ENCODE data around the gene VPS13D. TPM values are rescaled to one million over a fixed set of nuclear protein-coding genes. Genes with fewer than 3 reads are reported as not detected.
"Not testable (repeated sequence)": the region's sequence is repeated elsewhere in the genome, so short reads cannot be mapped to it uniquely, and the experiment has no call there.

VPS13D gene
- polyA plus RNA-seq, 3 donors from 2014 or later, result 4.2 to 9.9 (median 6.6) TPM

- H3K27ac Mint-ChIP-seq; H3K4me3 Mint-ChIP-seq; H3K27me3 Mint-ChIP-seq (ENCODE audit: low read depth in 3 of 3); H3K4me1 Mint-ChIP-seq; DNase-seq: not testable (repeated sequence)
- H3K36me3 Mint-ChIP-seq, result peaks cover 43 to 68% (median 62%) of the 10 kb centered on the region in 3 donors
- H3K9me3 Mint-ChIP-seq, result peaks cover 5 to 12% (median 9%) of the 10 kb centered on the region in 6 donors
These were observed 160.5 kb downstream of the VPS13D start for GRCh38 chr1:12390296-12390695.

GRCh38 chr1:12397462-12398450, 167.9 kb downstream of the VPS13D start:
- no peak for DNase-seq
- Mint-ChIP-seq H3K9me3 (no peaks in the 10 kb centered on the region), H3K27ac (peak overlapping the region in 5 of 6 donors; percentile 6 to 56 (median 19)), H3K36me3 (peaks cover 4 to 36% (median 27%) of the 10 kb centered on the region in 3 donors), H3K4me3 (peak overlapping the region in 1 of 5 donors; percentile 5), H3K4me1 (peaks cover 16 to 18% of the 10 kb centered on the region in 2 donors), H3K27me3 (ENCODE audit: low read depth in 3 of 3) (no peaks in the 10 kb centered on the region)

GRCh38 chr1:12398479-12398878, 168.6 kb downstream of the VPS13D start:
- Mint-ChIP-seq H3K36me3 (peaks cover 9 to 40% (median 30%) of the 10 kb centered on the region in 3 donors), H3K27me3 (ENCODE audit: low read depth in 3 of 3) (no peaks in the 10 kb centered on the region), H3K27ac (peak overlapping the region in 2 of 6 donors; percentile 6 to 12), H3K4me3 (no peak overlapping the region), H3K9me3 (no peaks in the 10 kb centered on the region), H3K4me1 (peaks cover 16 to 18% of the 10 kb centered on the region in 2 donors)
- DNase-seq, result no peak

- H3K4me1 Mint-ChIP-seq, result peaks cover 16 to 18% of the 10 kb centered on the region in 2 donors
- peaks cover 23 to 47% (median 37%) of the 10 kb centered on the region in 3 donors for H3K36me3 Mint-ChIP-seq
- no peak overlapping the region for H3K27ac Mint-ChIP-seq
- no peaks in the 10 kb centered on the region for H3K27me3 Mint-ChIP-seq (ENCODE audit: low read depth in 3 of 3)
- no peak overlapping the region for H3K4me3 Mint-ChIP-seq
- DNase-seq, result no peak
- no peaks in the 10 kb centered on the region for H3K9me3 Mint-ChIP-seq
These were observed 170.3 kb downstream of the VPS13D start for GRCh38 chr1:12400027-12400693.

- peaks cover 23 to 50% (median 37%) of the 10 kb centered on the region in 3 donors for H3K36me3 Mint-ChIP-seq
- no peak overlapping the region for H3K4me3 Mint-ChIP-seq
- H3K27ac Mint-ChIP-seq, result no peak overlapping the region
- peaks cover 17 to 20% of the 10 kb centered on the region in 2 donors for H3K4me1 Mint-ChIP-seq
- no peak for DNase-seq
- no peaks in the 10 kb centered on the region for H3K9me3 Mint-ChIP-seq
- H3K27me3 Mint-ChIP-seq (ENCODE audit: low read depth in 3 of 3), result no peaks in the 10 kb centered on the region
These were observed 172.4 kb downstream of the VPS13D start for GRCh38 chr1:12402159-12402673.

DNA sequence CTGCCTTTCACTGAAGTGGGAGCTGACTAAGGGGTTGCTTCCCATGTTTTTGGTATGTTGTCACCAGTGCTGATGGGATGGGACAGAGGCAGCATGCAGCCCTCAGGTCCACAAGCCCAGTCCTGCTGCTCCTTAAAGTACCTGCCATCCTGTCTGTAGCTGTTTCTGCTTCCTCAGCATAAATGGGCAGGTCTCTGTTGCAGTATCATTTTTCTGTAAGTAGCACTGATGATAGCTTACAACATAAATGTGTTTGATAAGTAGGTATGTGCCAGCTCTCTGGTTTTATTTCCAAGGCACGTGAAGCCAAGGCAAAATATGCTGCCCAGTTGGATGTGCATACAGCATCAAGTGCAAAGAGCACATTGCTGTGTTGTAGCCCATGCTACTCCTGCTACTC, 173.0 kb downstream of the VPS13D start:
- DNase-seq, result no peak
- no peak overlapping the region for H3K27ac Mint-ChIP-seq
- H3K36me3 Mint-ChIP-seq, result peaks cover 23 to 47% (median 33%) of the 10 kb centered on the region in 3 donors
- H3K4me3 Mint-ChIP-seq, result no peak overlapping the region
- H3K4me1 Mint-ChIP-seq, result peaks cover 15 to 20% of the 10 kb centered on the region in 2 donors
- no peaks in the 10 kb centered on the region for H3K9me3 Mint-ChIP-seq
- H3K27me3 Mint-ChIP-seq (ENCODE audit: low read depth in 3 of 3), result no peaks in the 10 kb centered on the region

DNA sequence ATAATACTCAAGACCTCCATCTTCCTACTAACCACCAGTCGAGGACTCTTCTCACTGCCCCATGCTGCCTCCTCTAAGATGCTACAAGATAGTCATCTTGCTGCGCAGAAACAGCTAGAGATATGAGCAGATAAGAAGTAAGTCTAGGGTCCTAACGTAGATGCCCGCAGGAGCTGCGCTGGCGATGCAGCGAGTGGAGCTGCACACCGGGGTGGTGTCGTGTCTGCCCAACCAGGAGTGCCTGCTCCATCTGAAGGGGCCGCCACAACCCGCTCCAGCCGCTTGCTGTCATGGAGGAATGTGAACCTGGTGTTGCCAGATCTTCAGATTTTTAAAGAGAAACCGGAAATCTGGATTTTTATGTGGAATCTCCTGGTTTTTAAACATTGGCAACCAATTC, 175.1 kb downstream of the VPS13D start:
- Mint-ChIP-seq H3K4me3 (no peak overlapping the region), H3K27ac (no peak overlapping the region), H3K4me1 (peaks cover 7 to 16% of the 10 kb centered on the region in 2 donors)

GRCh38 chr1:12405325-12406210, 175.7 kb downstream of the VPS13D start:
- peaks cover 6 to 16% of the 10 kb centered on the region in 2 donors for H3K4me1 Mint-ChIP-seq
- no peak for DNase-seq
- peaks cover 0 to 9% (median 2%) of the 10 kb centered on the region in 6 donors for H3K9me3 Mint-ChIP-seq
- no peak overlapping the region for H3K4me3 Mint-ChIP-seq
- peaks cover 33 to 54% (median 34%) of the 10 kb centered on the region in 3 donors for H3K36me3 Mint-ChIP-seq
- H3K27ac Mint-ChIP-seq, result peak overlapping the region in 1 of 6 donors; percentile 26
- no peaks in the 10 kb centered on the region for H3K27me3 Mint-ChIP-seq (ENCODE audit: low read depth in 3 of 3)

More for the DNA sequence above, 175.1 kb downstream of the VPS13D start:
- Mint-ChIP-seq H3K9me3 (peaks cover 0 to 5% (median 0%) of the 10 kb centered on the region in 6 donors), H3K27me3 (ENCODE audit: low read depth in 3 of 3) (no peaks in the 10 kb centered on the region), H3K36me3 (peaks cover 28 to 55% (median 33%) of the 10 kb centered on the region in 3 donors)
- no peak for DNase-seq

DNA sequence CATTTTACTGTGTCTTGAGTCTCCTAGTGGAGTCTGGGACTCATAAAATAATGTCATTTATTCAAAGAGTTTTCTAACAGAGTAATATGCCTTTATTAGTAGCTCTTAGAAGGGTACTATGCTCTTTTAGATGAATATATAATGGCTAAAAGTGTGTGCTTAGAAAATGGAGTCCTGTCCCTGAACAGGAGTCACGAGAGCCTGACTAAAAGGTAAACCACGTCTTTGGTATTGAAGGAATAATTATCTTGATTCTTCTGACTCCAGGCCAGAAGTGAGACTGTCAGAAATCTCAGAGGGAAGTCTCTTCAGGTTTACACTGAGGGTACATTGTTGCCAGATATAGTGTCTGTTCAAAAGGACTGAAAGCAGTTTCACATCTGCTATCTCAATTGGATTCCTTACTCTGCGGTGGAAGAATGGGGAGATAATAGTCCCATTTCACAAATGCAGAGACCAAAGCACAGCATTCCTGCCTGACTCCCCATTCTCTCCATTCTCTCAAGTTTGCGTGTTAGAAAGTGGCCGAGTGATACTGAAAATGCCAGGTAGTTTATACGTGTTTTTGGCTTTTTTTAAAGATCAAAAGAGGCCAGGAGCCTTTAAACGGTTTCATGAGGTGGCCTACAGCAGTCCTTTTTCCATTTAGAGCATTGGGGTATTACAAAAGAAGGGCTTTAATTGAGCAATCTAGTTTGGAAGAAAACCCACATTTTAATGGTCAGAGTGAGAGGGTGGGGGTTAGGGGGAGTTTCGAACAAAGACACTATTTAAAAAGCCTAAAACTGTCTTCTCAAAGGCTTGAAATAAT, 176.6 kb downstream of the VPS13D start:
- peaks cover 6 to 16% of the 10 kb centered on the region in 2 donors for H3K4me1 Mint-ChIP-seq
- H3K27ac Mint-ChIP-seq, result peak overlapping the region in 1 of 6 donors; percentile 26

DNA sequence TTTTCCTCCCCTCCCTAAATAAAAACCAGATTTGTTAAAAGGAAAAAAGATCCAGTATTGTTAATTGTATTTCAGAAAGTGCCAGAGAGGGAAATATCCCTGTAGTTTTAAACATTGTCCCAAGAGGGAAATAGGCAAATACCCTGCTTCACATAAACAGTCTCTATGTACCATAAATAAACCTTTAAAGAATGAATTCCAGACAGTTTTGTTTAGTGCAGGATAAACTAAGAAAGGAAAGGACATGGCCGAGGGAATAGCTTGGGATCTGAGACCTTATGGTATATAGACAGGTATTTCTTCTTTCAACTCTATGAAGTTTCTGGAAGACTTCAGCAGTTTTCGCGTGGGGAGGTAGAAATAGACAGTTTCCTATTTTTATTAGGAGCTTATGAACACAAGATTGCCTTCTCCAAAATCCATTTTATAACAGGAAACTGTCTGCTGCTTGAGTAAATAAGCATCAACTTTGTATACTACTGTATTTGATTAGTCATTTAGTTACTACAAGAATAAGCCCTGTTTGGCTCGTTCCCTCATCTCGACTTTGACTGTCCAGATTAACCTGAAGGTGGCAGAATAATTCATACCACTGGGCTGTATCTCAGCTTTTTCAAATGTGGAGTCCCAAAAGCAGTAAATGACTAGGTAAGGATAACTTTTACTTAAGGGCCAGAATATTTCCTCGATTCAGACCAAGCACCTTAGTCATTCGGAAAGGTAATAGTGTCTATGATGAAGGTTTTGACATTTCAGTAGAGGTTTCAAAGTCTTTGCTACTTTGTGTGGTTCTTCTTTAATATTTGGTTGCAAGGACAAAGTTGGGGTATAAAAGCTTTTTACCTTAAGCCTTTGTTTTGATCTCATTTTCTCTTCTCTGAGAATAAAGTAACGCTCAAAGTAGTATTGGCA, 177.5 kb downstream of the VPS13D start:
- peak; percentile 30 to 49 (median 38) for DNase-seq
- peaks cover 6 to 16% of the 10 kb centered on the region in 2 donors for H3K4me1 Mint-ChIP-seq
- H3K27me3 Mint-ChIP-seq (ENCODE audit: low read depth in 3 of 3), result no peaks in the 10 kb centered on the region
- peak overlapping the region in 4 of 6 donors; percentile 27 to 58 (median 46) for H3K27ac Mint-ChIP-seq
- H3K9me3 Mint-ChIP-seq, result peaks cover 0 to 9% (median 2%) of the 10 kb centered on the region in 6 donors
- no peak overlapping the region for H3K4me3 Mint-ChIP-seq
- H3K36me3 Mint-ChIP-seq, result peaks cover 36 to 55% (median 45%) of the 10 kb centered on the region in 3 donors

More for the DNA sequence above, 176.6 kb downstream of the VPS13D start:
- Mint-ChIP-seq H3K27me3 (ENCODE audit: low read depth in 3 of 3) (no peaks in the 10 kb centered on the region), H3K4me3 (no peak overlapping the region), H3K36me3 (peaks cover 29 to 55% (median 41%) of the 10 kb centered on the region in 3 donors), H3K9me3 (peaks cover 0 to 9% (median 2%) of the 10 kb centered on the region in 6 donors)
- DNase-seq, result no peak

- Mint-ChIP-seq H3K27ac (no peak overlapping the region), H3K9me3 (peaks cover 0 to 9% (median 2%) of the 10 kb centered on the region in 6 donors), H3K36me3 (peaks cover 35 to 52% (median 51%) of the 10 kb centered on the region in 3 donors), H3K4me3 (no peak overlapping the region), H3K27me3 (ENCODE audit: low read depth in 3 of 3) (no peaks in the 10 kb centered on the region), H3K4me1 (peaks cover 6 to 16% of the 10 kb centered on the region in 2 donors)
- DNase-seq, result no peak
These were observed 178.2 kb downstream of the VPS13D start for GRCh38 chr1:12407962-12408454.
